Activated CD4-positive, alpha-beta T cell treated with anti-CD3 and anti-CD28 coated beads, Interleukin-2, amount 50 U/mL, for 48 hours (primary cell): ENCODE data around the gene C11orf86.
"Not testable (repeated sequence)": the region's sequence is repeated elsewhere in the genome, so short reads cannot be mapped to it uniquely, and the experiment has no call there.

ENCODE experiments used
- DNase-seq, 2 experiments: peaks; one replicate each; pipeline ENCODE4 v3.0.0-alpha.2; 2020

The C11orf86 gene

GRCh38 chr11:66992041-66992440 is 16.9 kb downstream of the C11orf86 start:
- no peak for DNase-seq

GRCh38 chr11:66996609-66997273 is 21.6 kb downstream of the C11orf86 start:
- no peak for DNase-seq

GRCh38 chr11:66999555-66999954 is 24.5 kb downstream of the C11orf86 start:
- no peak for DNase-seq

GRCh38 chr11:67001332-67001731 is 26.2 kb downstream of the C11orf86 start:
- no peak for DNase-seq

GRCh38 chr11:67002297-67002913 is 27.3 kb downstream of the C11orf86 start:
- DNase-seq: no peak

- DNase-seq: no peak
Observed at GRCh38 chr11:67002921-67003411, 27.9 kb downstream of the C11orf86 start.

GRCh38 chr11:67005200-67005599 is 30.1 kb downstream of the C11orf86 start:
- DNase-seq: not testable (repeated sequence)

GRCh38 chr11:67006029-67006884 is 31.2 kb downstream of the C11orf86 start:
- DNase-seq: peak; percentile 31 to 52

- DNase-seq: no peak
Observed at GRCh38 chr11:67007126-67007525, 32.0 kb downstream of the C11orf86 start.

GRCh38 chr11:67010296-67010905 is 35.3 kb downstream of the C11orf86 start:
- DNase-seq: no peak

GRCh38 chr11:67013511-67014045 is 38.5 kb downstream of the C11orf86 start:
- DNase-seq: no peak

- DNase-seq: no peak
Observed at GRCh38 chr11:67014343-67014742, 39.2 kb downstream of the C11orf86 start.

GRCh38 chr11:67015048-67015447 is 39.9 kb downstream of the C11orf86 start:
- DNase-seq: no peak

- no peak for DNase-seq
Observed at GRCh38 chr11:67016550-67016949, 41.4 kb downstream of the C11orf86 start.

GRCh38 chr11:67020949-67021348 is 45.8 kb downstream of the C11orf86 start:
- DNase-seq: no peak

- peak in 1 of 2 experiments; percentile 7 for DNase-seq
Observed at GRCh38 chr11:67022341-67022933, 47.3 kb downstream of the C11orf86 start.

GRCh38 chr11:67022961-67023956 is 48.2 kb downstream of the C11orf86 start, which contains the start of gene SYT12:
SYT12 (plus strand) TSS chr11:67023134; CDS start chr11:67030145, 7,011 bp downstream.
- peak; percentile 15 to 23 for DNase-seq

- DNase-seq: no peak
Observed at GRCh38 chr11:67023957-67024353, 48.9 kb downstream of the C11orf86 start.

- peak; percentile 59 to 64 for DNase-seq
Observed at GRCh38 chr11:67024410-67024809, 49.3 kb downstream of the C11orf86 start.

GRCh38 chr11:67024966-67025365 is 49.9 kb downstream of the C11orf86 start:
- no peak for DNase-seq

GRCh38 chr11:67025750-67026149 is 50.6 kb downstream of the C11orf86 start:
- DNase-seq: no peak
